ENCODE measurements around the gene SLCO1C1. TPM values are rescaled to one million over a fixed set of nuclear protein-coding genes. Genes with fewer than 3 reads are reported as not detected.

The SLCO1C1 gene
- total and polyA plus RNA-seq, 2 donors (not counting 1 experiment from before 2014, with no cell fraction given), result not detected

DNA sequence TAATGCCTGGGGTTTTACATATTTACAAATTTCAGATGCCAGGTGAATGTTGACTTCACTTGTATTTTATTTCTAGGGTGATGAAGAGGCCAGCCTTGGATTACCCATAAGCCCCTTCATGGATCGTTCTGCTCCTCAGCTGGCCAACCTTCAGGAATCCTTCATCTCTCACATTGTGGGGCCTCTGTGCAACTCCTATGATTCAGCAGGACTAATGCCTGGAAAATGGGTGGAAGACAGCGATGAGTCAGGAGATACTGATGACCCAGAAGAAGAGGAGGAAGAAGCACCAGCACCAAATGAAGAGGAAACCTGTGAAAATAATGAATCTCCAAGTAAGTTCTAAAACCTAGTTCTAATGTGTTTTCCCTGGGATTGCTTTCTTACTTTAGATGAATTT, 41.3 kb upstream of the SLCO1C1 start:
- Histone ChIP-seq H2AFZ (ENCODE audit: insufficient read depth, low read depth, low read length, poor library complexity, severe bottlenecking) (no peak overlapping the region), H4K20me1 (ENCODE audit: control insufficient read depth, insufficient read depth, low read length, poor library complexity, severe bottlenecking) (no peaks in the 10 kb centered on the region), H3K4me1 (ENCODE audit: control insufficient read depth in 2 of 2, insufficient read depth in 2 of 2, low read length in 2 of 2) (no peaks in the 10 kb centered on the region), H3K4me2 (replicated peaks; ENCODE audit: low read depth, low read length, poor library complexity, severe bottlenecking) (no peak overlapping the region), H3K27me3 (replicated peaks in 1 of 4; ENCODE audit: control extremely low read depth in 1 of 4, control insufficient read depth in 3 of 4, insufficient read depth in 4 of 4, low read length in 3 of 4) (no peaks in the 10 kb centered on the region), H3K9ac (ENCODE audit: low read length) (no peak overlapping the region), H3K79me2 (ENCODE audit: control insufficient read depth, insufficient read depth, low read length) (no peaks in the 10 kb centered on the region), H3K27ac (ENCODE audit: low read length in 2 of 2) (no peak overlapping the region), H3K36me3 (replicated peaks in 1 of 2; ENCODE audit: control extremely low read depth in 1 of 2, control insufficient read depth in 1 of 2, extremely low read depth in 1 of 2, insufficient read depth in 2 of 2, low read length in 1 of 2) (no peaks in the 10 kb centered on the region), H3K9me3 (ENCODE audit: control extremely low read depth in 1 of 3, control insufficient read depth in 2 of 3, insufficient read depth in 1 of 3, low read length in 2 of 3) (peaks cover 0 to 1% (median 0%) of the 10 kb centered on the region in 3 donors), H3K4me3 (ENCODE audit: control extremely low read depth in 1 of 5, extremely low read depth in 1 of 5, insufficient read depth in 1 of 5, low read depth in 2 of 5, low read length in 4 of 5) (no peak overlapping the region)
- Mint-ChIP-seq H3K27ac (no peak overlapping the region), H3K4me1 (no peaks in the 10 kb centered on the region), H3K9me3 (ENCODE audit: insufficient read depth) (peaks cover 3% of the 10 kb centered on the region), H3K27me3 (no peaks in the 10 kb centered on the region), H3K4me3 (no peak overlapping the region)
- no peak for TF ChIP-seq EZH2 (IDR thresholded peaks at IDR 0.05; ENCODE audit: borderline replicate concordance, insufficient read depth, low read depth, low read length, poor library complexity, severe bottlenecking)
- TF ChIP-seq, protein P1, sequence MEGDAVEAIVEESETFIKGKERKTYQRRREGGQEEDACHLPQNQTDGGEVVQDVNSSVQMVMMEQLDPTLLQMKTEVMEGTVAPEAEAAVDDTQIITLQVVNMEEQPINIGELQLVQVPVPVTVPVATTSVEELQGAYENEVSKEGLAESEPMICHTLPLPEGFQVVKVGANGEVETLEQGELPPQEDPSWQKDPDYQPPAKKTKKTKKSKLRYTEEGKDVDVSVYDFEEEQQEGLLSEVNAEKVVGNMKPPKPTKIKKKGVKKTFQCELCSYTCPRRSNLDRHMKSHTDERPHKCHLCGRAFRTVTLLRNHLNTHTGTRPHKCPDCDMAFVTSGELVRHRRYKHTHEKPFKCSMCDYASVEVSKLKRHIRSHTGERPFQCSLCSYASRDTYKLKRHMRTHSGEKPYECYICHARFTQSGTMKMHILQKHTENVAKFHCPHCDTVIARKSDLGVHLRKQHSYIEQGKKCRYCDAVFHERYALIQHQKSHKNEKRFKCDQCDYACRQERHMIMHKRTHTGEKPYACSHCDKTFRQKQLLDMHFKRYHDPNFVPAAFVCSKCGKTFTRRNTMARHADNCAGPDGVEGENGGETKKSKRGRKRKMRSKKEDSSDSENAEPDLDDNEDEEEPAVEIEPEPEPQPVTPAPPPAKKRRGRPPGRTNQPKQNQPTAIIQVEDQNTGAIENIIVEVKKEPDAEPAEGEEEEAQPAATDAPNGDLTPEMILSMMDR (IDR thresholded peaks at IDR 0.05), result no peak
- CTCF ChIA-PET, result no interaction called here
- intact Hi-C loops (cut with micrococcal nuclease), result no loop called here
- DNase-seq (no peak), ATAC-seq (ENCODE audit: low read depth) (no peak)
- POLR2A ChIA-PET, result no interaction called here
- WGBS (ENCODE audit: insufficient coverage), result no CpG with 5 or more reads among the region's 2 CpGs

DNA sequence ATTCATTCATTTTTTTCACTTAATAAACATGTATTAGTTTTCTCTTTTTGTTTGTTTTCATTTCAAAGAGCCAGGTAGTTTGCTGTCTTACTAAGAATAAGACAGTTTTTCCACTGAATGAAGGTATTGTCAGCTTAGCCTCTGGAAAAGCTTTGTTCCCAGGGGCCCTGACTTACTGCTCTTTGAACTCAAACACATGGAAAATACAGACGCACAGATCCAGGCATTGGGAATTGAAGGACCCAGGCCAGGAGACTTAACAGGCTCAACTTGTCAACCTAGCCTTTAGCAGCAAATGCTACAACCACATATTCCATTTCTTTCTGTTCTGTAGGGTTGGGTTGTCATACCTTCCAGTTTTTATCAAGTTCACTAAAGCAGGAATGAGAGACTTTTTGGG, 38.5 kb upstream of the SLCO1C1 start:
- Histone ChIP-seq H3K4me2 (replicated peaks; ENCODE audit: low read depth, low read length, poor library complexity, severe bottlenecking) (no peak overlapping the region), H3K27me3 (replicated peaks in 1 of 4; ENCODE audit: control extremely low read depth in 1 of 4, control insufficient read depth in 3 of 4, insufficient read depth in 4 of 4, low read length in 3 of 4) (no peaks in the 10 kb centered on the region), H3K79me2 (ENCODE audit: control insufficient read depth, insufficient read depth, low read length) (no peaks in the 10 kb centered on the region), H3K9ac (ENCODE audit: low read length) (no peak overlapping the region), H3K36me3 (replicated peaks in 1 of 2; ENCODE audit: control extremely low read depth in 1 of 2, control insufficient read depth in 1 of 2, extremely low read depth in 1 of 2, insufficient read depth in 2 of 2, low read length in 1 of 2) (no peaks in the 10 kb centered on the region), H4K20me1 (ENCODE audit: control insufficient read depth, insufficient read depth, low read length, poor library complexity, severe bottlenecking) (no peaks in the 10 kb centered on the region), H3K9me3 (ENCODE audit: control extremely low read depth in 1 of 3, control insufficient read depth in 2 of 3, insufficient read depth in 1 of 3, low read length in 2 of 3) (peaks cover 1 to 6% (median 4%) of the 10 kb centered on the region in 3 donors), H3K4me1 (ENCODE audit: control insufficient read depth in 2 of 2, insufficient read depth in 2 of 2, low read length in 2 of 2) (no peaks in the 10 kb centered on the region), H2AFZ (ENCODE audit: insufficient read depth, low read depth, low read length, poor library complexity, severe bottlenecking) (no peak overlapping the region), H3K4me3 (ENCODE audit: control extremely low read depth in 1 of 5, extremely low read depth in 1 of 5, insufficient read depth in 1 of 5, low read depth in 2 of 5, low read length in 4 of 5) (no peak overlapping the region), H3K27ac (ENCODE audit: low read length in 2 of 2) (no peak overlapping the region)
- ChIA-PET POLR2A (no interaction called here), CTCF (no interaction called here)
- DNase-seq, result no peak
- no peak for ATAC-seq (ENCODE audit: low read depth)
- Mint-ChIP-seq H3K4me3 (no peak overlapping the region), H3K9me3 (ENCODE audit: insufficient read depth) (no peaks in the 10 kb centered on the region), H3K27me3 (no peaks in the 10 kb centered on the region), H3K4me1 (no peaks in the 10 kb centered on the region), H3K27ac (no peak overlapping the region)
- TF ChIP-seq, protein P1 (IDR thresholded peaks at IDR 0.05), result no peak
- no peak for TF ChIP-seq EZH2 (IDR thresholded peaks at IDR 0.05; ENCODE audit: borderline replicate concordance, insufficient read depth, low read depth, low read length, poor library complexity, severe bottlenecking)
- intact Hi-C loops (cut with micrococcal nuclease), result no loop called here
- no CpG with 5 or more reads among the region's 1 CpG for WGBS (ENCODE audit: insufficient coverage)

All from B cell (primary cell).